B cell (primary cell): ENCODE measurements around the gene NPFFR1.

Experiments
- CTCF ChIP-seq: fragments of 200-600 bp; IDR thresholded peaks from one replicate; pipeline ENCODE4 v1.8.0; 2022; ENCODE audit warnings: antibody characterized with exemption, mild to moderate bottlenecking
- EZH2 ChIP-seq: IDR thresholded peaks from 2 replicates; pipeline ENCODE4 v1.6.1; 2012; ENCODE audit warnings: borderline replicate concordance, low read depth, mild to moderate bottlenecking, moderate library complexity, low read length; ENCODE audit not compliant: insufficient read depth, poor library complexity, severe bottlenecking

- TF ChIP-seq CTCF (no peak), EZH2 (no peak)
These were observed 29.2 kb upstream of the NPFFR1 start for GRCh38 chr10:70312972-70313371.
